Activated gamma-delta T cell (primary cell): ENCODE measurements around the gene TMEM26.
"Not testable (repeated sequence)": the region's sequence is repeated elsewhere in the genome, so short reads cannot be mapped to it uniquely, and the experiment has no call there.

Experiments used
- DNase-seq: peaks from one replicate; lab custom pipeline; 2025; lab: John Stamatoyannopoulos, UW

TMEM26 gene

DNA sequence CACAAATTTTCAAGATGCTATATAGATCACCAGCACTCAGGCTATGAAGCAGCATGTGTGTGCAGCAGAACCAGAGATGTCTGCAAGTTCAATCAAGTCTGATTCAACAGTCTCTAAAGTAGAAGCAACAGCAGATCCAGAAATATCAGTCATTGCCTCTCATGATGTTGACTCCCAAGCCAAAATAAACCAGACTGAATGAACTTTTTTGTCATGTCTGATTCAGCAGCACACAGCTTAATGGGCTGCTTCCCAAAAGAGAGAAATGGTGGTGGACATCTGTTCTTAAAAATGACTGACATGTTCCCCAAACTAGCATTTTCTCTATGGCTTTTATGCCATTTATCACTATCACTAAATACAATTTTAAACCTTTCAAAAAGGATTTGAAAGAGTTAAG is 53.8 kb downstream of the TMEM26 start:
- DNase-seq, result no peak

DNA sequence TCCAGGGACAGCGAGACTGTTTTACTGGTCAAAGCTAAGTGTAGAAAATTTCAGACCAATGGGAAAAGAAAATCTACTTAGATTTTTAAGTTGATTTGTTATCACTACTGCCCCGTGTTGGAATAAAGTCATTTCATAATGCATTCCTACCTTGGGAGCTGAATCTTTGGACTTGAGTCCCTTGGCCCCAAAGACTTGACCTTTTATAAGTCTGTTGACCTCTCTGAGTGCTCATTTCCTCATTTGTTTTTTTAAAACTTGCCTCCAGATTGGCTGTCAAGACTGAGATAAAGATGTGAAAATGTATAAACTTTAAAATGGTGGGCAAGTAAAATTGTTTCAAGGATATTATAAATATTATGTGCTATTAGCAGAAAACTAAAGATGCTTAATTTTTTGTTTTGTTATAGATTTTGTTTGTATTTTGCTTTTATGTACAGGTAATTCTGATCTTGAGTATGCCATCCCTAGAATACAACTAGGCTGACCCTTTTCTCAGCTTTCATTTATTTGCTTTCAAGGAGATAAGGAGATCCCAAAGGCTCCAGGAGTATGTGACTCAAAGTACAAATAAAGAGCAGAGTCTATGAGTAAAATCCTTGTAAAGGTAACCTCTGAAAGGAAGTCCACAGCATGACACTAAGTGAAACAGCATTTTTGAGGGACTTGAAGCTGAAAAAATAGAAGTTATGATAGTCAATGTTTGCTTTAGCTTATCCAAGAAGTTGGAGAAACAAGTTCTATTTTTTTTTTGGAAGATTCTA is 54.6 kb downstream of the TMEM26 start:
- no peak for DNase-seq

- DNase-seq, result no peak
Observed at GRCh38 chr10:61397175-61397986, 55.8 kb downstream of the TMEM26 start.

DNA sequence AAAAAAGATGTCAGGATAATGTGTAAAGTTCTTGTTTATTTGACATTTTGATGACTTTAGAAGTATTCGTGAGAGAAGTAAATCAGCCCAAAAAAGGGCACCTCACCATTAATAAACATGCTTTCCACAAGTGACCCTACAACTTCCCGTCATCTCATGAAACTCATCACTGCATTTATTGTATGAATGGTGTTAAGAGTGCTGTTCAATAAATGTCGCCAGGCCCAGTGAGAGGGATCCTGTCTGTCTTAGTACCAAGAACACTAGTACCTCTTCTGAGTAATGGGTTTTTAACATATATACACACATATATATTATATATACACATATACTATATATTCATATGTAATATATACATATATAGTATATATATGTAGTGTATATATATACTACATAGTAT is 61.9 kb downstream of the TMEM26 start:
- no peak for DNase-seq

- DNase-seq, result no peak
Observed at GRCh38 chr10:61390851-61391250, 62.3 kb downstream of the TMEM26 start.

- DNase-seq, result no peak
Observed at GRCh38 chr10:61389887-61390286, 63.3 kb downstream of the TMEM26 start.

GRCh38 chr10:61388986-61389385 is 64.2 kb downstream of the TMEM26 start:
- not testable (repeated sequence) for DNase-seq

DNA sequence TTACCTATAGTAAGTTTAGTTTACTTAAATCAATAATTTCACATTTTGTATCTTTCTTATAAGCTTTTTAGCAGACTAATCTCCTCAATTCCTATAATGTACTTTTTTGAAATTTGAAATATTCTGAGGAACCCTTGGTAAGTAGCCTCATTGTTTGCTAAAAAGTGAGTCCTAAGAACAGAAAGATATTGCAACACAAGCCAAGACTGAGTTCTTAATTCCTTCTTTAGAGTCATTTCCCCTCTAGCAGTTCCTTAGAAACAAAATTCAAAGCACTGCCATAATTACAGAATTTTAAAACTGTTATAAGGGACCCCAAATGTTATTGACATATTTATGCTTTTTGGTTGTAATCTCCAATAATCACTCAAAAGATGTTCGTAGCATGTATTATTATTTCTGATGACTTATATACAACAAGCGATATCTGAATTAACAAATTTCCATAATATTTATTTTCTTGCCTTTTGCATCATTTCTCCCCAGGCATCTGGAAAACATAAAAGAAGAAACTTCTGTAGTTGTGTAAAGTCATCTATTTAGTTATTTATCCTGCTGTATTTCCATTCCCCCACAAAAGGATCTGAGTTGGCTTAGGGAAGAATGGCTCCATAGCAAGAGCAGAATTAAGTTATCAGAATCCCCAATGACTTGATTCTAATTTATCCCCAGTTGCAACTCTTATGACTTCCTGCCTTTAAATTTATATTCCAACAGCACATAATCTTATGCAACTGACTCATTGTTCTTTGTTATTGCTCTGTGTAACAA is 67.8 kb downstream of the TMEM26 start:
- DNase-seq, result no peak

DNA sequence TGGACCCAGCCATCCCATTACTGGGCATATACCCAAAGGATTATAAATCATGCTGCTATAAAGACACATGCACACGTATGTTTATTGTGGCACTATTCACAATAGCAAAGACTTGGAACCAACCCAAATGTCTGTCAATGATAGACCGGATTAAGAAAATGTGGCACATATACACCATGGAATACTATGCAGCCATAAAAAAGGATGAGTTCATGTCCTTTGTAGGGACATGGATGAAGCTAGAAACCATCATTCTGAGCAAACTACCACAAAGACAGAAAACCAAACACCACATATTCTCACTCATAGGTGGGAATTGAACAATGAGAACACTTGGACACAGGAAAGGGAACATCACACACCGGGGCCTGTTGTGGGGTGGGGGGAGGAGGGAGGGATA is 72.0 kb downstream of the TMEM26 start:
- not testable (repeated sequence) for DNase-seq

GRCh38 chr10:61378865-61379264 is 74.3 kb downstream of the TMEM26 start:
- no peak for DNase-seq

- DNase-seq, result no peak
Observed at GRCh38 chr10:61376908-61377368, 76.2 kb downstream of the TMEM26 start.

DNA sequence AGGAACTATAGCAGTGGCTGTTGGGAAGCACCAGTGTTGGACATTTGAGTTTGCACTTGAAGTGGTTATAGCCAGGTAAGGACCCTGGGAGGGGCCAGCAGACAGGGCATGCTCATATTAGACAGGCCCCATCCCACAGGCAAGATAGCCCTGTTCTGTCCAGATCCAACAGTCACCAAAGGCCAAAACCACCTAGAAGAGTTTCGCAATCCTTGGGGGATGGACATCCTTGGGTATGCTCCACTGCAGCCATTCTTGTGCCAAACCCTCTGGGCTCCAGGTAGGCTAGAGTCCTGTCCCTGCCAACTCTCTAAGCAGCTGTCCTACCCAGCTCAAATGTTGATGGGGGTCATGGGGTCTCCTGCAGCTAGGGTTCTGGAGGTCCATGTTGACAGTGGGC is 76.8 kb downstream of the TMEM26 start:
- DNase-seq, result no peak

GRCh38 chr10:61366365-61366764 is 86.8 kb downstream of the TMEM26 start:
- DNase-seq, result no peak

GRCh38 chr10:61364619-61365018 is 88.6 kb downstream of the TMEM26 start:
- no peak for DNase-seq

- no peak for DNase-seq
Observed at GRCh38 chr10:61363006-61363405, 90.2 kb downstream of the TMEM26 start.

DNA sequence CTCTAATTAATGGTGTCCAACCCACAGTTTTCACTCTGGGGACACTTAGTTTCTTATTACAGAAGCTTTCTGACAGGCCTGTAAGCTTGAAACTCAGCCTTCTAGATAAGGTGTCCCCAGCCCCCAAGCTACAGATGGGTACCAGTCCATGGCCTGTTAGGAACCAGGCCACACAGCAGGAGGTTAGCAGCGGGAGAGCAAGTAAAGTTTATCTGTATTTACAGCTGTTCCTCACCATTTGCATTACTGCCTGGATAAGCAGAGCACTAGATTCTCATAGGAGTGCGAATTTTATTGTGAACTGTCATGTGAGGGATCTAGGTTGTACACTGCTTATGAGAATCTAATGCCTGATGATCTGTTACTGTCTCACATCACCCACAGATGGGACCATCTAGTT is 93.7 kb downstream of the TMEM26 start:
- DNase-seq, result no peak

GRCh38 chr10:61357687-61358086 is 95.5 kb downstream of the TMEM26 start:
- DNase-seq, result no peak
